Ishikawa (cell line): ENCODE measurements around the gene PIGZ.

Experiments used
- CEBPB ChIP-seq: IDR thresholded peaks from 2 replicates; pipeline ENCODE4 v1.6.1; 2012
- CREB1 ChIP-seq: IDR thresholded peaks from 2 replicates; pipeline ENCODE4 v1.6.1; 2012; ENCODE audit warnings: low read depth
- EGR1 ChIP-seq: IDR thresholded peaks from 2 replicates; pipeline ENCODE4 v1.6.1; 2012
- EP300 ChIP-seq: IDR thresholded peaks from 2 replicates; pipeline ENCODE4 v1.6.1; 2012; ENCODE audit warnings: borderline replicate concordance
- FOXM1 ChIP-seq: IDR thresholded peaks from 2 replicates; pipeline ENCODE4 v1.6.1; 2012; ENCODE audit warnings: low read depth, borderline replicate concordance
- MAX ChIP-seq: IDR thresholded peaks from 2 replicates; pipeline ENCODE4 v1.6.1; 2012
- NFIC ChIP-seq: IDR thresholded peaks from 2 replicates; pipeline ENCODE4 v1.6.1; 2012
- RAD21 ChIP-seq: IDR thresholded peaks from 2 replicates; pipeline ENCODE4 v1.6.1; 2012; ENCODE audit warnings: low read depth
- REST ChIP-seq: IDR thresholded peaks from 2 replicates; pipeline ENCODE4 v1.6.1; 2012; ENCODE audit warnings: low read depth, mild to moderate bottlenecking
- TAF1 ChIP-seq: IDR thresholded peaks from 2 replicates; pipeline ENCODE4 v1.6.1; 2012; ENCODE audit warnings: low read depth, mild to moderate bottlenecking
- TCF12 ChIP-seq: IDR thresholded peaks from 2 replicates; pipeline ENCODE4 v1.6.1; 2012; ENCODE audit warnings: low read depth
- TEAD4 ChIP-seq: IDR thresholded peaks from 2 replicates; pipeline ENCODE4 v1.6.1; 2012
- USF1 ChIP-seq: IDR thresholded peaks from 2 replicates; pipeline ENCODE4 v1.6.1; 2012
- YY1 ChIP-seq: IDR thresholded peaks from 2 replicates; pipeline ENCODE4 v1.6.1; 2012; ENCODE audit warnings: low read depth
- ZBTB7A ChIP-seq: IDR thresholded peaks from 2 replicates; pipeline ENCODE4 v1.6.1; 2012; ENCODE audit warnings: low read depth

Gene PIGZ

GRCh38 chr3:197008436-197009209, 40.0 kb upstream of the PIGZ start:
- TF ChIP-seq EP300 (no peak), REST (no peak), TEAD4 (no peak), TCF12 (no peak), CEBPB (no peak), USF1 (no peak), RAD21 (no peak), FOXM1 (no peak), CREB1 (no peak), MAX (no peak)

GRCh38 chr3:197007953-197008352, 39.3 kb upstream of the PIGZ start:
- TF ChIP-seq NFIC: no peak
- no peak for TF ChIP-seq TEAD4
- TF ChIP-seq USF1: no peak
- TF ChIP-seq ZBTB7A: no peak
- TF ChIP-seq CEBPB: no peak
- no peak for TF ChIP-seq FOXM1
- no peak for TF ChIP-seq EP300
- no peak for TF ChIP-seq MAX
- no peak for TF ChIP-seq TCF12
- no peak for TF ChIP-seq YY1
- no peak for TF ChIP-seq EGR1
- TF ChIP-seq CREB1: no peak
- TF ChIP-seq RAD21: no peak
- no peak for TF ChIP-seq REST
- no peak for TF ChIP-seq TAF1

GRCh38 chr3:197007296-197007940, 38.8 kb upstream of the PIGZ start:
- TF ChIP-seq MAX: no peak

GRCh38 chr3:197006860-197007259, 38.2 kb upstream of the PIGZ start:
- TF ChIP-seq EGR1 (no peak), FOXM1 (no peak), YY1 (no peak), CEBPB (no peak), CREB1 (no peak), EP300 (no peak), NFIC (no peak), REST (no peak), RAD21 (no peak), ZBTB7A (no peak), MAX (no peak), TCF12 (no peak), TAF1 (no peak), USF1 (no peak)
